ENCODE results near the gene FRS2.

Gene FRS2

DNA sequence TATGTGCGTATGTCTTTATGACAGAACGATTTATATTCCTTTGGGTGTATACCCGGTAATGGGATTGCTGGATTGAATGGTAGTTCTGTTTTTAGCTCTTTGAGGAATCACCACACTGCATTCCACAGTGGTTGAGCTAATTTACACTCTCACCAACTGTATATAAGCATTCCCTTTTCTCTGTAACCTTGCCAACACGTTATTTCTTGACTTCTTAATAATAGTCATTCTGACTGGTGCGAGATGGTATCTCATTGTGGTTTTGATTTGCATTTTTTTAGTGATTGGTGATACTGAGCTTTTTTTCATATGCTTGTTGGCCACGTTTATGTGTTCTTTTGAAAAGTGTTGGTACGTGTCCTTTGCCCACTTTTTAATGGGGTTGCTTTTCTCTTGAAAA is 49.7 kb downstream of the FRS2 start:
- H3K9me3 ChIP-seq (replicated peaks; ENCODE audit: insufficient read depth, low read length): no peaks in the 10 kb centered on the region
- TF ChIP-seq EZH2phosphoT487 (IDR thresholded peaks at IDR 0.05; ENCODE audit: low read length) (no peak), EZH2 (optimal IDR thresholded peaks at IDR 0.05; ENCODE audit: low read depth, low read length) (no peak)
- TF ChIP-seq, protein P1, sequence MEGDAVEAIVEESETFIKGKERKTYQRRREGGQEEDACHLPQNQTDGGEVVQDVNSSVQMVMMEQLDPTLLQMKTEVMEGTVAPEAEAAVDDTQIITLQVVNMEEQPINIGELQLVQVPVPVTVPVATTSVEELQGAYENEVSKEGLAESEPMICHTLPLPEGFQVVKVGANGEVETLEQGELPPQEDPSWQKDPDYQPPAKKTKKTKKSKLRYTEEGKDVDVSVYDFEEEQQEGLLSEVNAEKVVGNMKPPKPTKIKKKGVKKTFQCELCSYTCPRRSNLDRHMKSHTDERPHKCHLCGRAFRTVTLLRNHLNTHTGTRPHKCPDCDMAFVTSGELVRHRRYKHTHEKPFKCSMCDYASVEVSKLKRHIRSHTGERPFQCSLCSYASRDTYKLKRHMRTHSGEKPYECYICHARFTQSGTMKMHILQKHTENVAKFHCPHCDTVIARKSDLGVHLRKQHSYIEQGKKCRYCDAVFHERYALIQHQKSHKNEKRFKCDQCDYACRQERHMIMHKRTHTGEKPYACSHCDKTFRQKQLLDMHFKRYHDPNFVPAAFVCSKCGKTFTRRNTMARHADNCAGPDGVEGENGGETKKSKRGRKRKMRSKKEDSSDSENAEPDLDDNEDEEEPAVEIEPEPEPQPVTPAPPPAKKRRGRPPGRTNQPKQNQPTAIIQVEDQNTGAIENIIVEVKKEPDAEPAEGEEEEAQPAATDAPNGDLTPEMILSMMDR (IDR thresholded peaks at IDR 0.05; ENCODE audit: low read length): no peak
- H3K4me3 ChIP-seq (ENCODE audit: low read length): no peak overlapping the region
- peaks cover 84% of the 10 kb centered on the region for H3K79me2 ChIP-seq (ENCODE audit: low read length)
- H3K9ac ChIP-seq (ENCODE audit: low read length): no peak overlapping the region
- no peaks in the 10 kb centered on the region for H3F3A ChIP-seq (ENCODE audit: insufficient read depth, low read length)
- no peaks in the 10 kb centered on the region for H3K27me3 ChIP-seq (replicated peaks; ENCODE audit: insufficient read depth, low read length)
- H4K20me1 ChIP-seq (ENCODE audit: insufficient read depth, low read length): 0 out of 2 replicates have a peak, but pooled peaks cover 5% of the 10 kb centered on the region
- H2AFZ ChIP-seq (ENCODE audit: low read length): no peak overlapping the region
- no peaks in the 10 kb centered on the region for H3K36me3 ChIP-seq (replicated peaks; ENCODE audit: insufficient read depth, low read length)
- no peak overlapping the region for H3K27ac ChIP-seq (ENCODE audit: low read length)
- H3K4me2 ChIP-seq (ENCODE audit: low read depth, low read length): no peak overlapping the region
- H3K9me2 ChIP-seq (replicated peaks; ENCODE audit: insufficient read depth, low read length): no peaks in the 10 kb centered on the region
- no peak for DNase-seq
- no peaks in the 10 kb centered on the region for H3K4me1 ChIP-seq (ENCODE audit: low read length)

DNA sequence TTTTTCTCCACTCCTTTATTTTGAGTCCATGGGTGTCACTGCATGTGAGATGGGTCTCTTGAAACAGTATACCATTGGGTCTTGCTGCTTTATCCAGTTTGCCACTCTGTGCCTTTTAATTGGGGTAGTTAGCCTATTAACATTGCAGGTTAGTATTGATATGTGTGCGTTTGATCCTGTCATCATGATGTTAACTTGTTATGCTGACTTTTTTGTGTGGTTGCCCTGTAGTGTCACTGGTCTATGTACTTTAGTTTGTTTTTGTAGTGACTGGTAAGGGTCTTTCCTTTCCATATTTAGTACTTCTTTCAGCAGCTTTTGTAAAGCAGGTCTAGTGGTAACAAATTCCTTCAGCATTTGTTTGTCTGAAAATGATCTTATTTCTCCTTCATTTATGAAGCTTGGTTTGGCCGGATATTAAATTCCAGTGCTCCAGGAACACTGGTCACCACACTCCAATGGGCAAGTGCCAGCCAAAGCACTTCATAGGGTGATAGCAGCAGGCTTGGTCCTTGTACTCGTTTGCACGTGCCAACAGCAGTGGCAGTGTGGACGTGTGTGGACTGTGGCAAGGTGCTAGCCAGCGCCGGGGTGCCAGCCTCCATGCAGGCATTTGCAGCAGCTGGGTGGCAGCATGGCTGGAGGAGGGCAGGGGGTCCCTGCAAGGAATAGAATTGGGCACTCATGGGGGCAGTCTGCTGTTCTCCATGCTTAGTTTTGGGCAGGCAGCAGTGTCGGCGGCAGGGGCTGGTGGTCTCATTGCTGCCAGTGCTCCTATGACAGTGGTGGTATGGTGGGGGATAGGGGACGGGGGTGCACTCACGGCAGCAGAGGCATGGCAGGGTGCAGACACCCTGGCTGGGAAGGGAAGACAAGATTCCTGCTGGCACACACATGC is 53.5 kb downstream of the FRS2 start:
- H3K4me3 ChIP-seq (ENCODE audit: low read length): no peak overlapping the region
- H3K9me2 ChIP-seq (replicated peaks; ENCODE audit: insufficient read depth, low read length): no peaks in the 10 kb centered on the region
- no peak overlapping the region for H3K27ac ChIP-seq (ENCODE audit: low read length)
- H3F3A ChIP-seq (ENCODE audit: insufficient read depth, low read length): no peaks in the 10 kb centered on the region
- H3K9me3 ChIP-seq (replicated peaks; ENCODE audit: insufficient read depth, low read length): no peaks in the 10 kb centered on the region
- 0 out of 2 replicates have a peak, but pooled peaks cover 5% of the 10 kb centered on the region for H4K20me1 ChIP-seq (ENCODE audit: insufficient read depth, low read length)
- no peaks in the 10 kb centered on the region for H3K36me3 ChIP-seq (replicated peaks; ENCODE audit: insufficient read depth, low read length)
- no peak overlapping the region for H2AFZ ChIP-seq (ENCODE audit: low read length)
- H3K27me3 ChIP-seq (replicated peaks; ENCODE audit: insufficient read depth, low read length): no peaks in the 10 kb centered on the region
- no peaks in the 10 kb centered on the region for H3K4me1 ChIP-seq (ENCODE audit: low read length)
- no peak overlapping the region for H3K9ac ChIP-seq (ENCODE audit: low read length)
- no peak for DNase-seq
- H3K4me2 ChIP-seq (ENCODE audit: low read depth, low read length): no peak overlapping the region
- peaks cover 78% of the 10 kb centered on the region for H3K79me2 ChIP-seq (ENCODE audit: low read length)
- TF ChIP-seq EZH2 (optimal IDR thresholded peaks at IDR 0.05; ENCODE audit: low read depth, low read length) (no peak), EZH2phosphoT487 (IDR thresholded peaks at IDR 0.05; ENCODE audit: low read length) (no peak)
- TF ChIP-seq, protein P1 (IDR thresholded peaks at IDR 0.05; ENCODE audit: low read length): no peak

DNA sequence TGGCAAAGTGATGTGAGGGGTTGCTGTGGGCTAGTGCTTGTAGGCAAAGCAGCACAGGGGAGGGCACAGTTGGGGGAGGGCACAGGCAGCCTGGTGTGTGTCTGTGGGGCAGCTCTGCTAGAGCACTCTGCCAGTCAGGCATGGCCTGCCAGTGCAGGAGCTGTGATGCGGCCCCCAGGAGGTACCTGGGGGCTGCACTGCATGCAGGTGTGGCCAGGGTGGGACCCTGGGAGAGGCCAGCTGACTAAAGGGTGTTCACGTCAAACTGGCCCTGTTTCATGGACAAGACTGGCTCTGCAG is 54.1 kb downstream of the FRS2 start:
- TF ChIP-seq EZH2phosphoT487 (IDR thresholded peaks at IDR 0.05; ENCODE audit: low read length): no peak
- TF ChIP-seq, protein P1 (IDR thresholded peaks at IDR 0.05; ENCODE audit: low read length): no peak
- no peak for TF ChIP-seq EZH2 (optimal IDR thresholded peaks at IDR 0.05; ENCODE audit: low read depth, low read length)
- Histone ChIP-seq H3K36me3 (replicated peaks; ENCODE audit: insufficient read depth, low read length) (no peaks in the 10 kb centered on the region), H3K4me2 (ENCODE audit: low read depth, low read length) (no peak overlapping the region), H3K27me3 (replicated peaks; ENCODE audit: insufficient read depth, low read length) (no peaks in the 10 kb centered on the region), H3F3A (ENCODE audit: insufficient read depth, low read length) (no peaks in the 10 kb centered on the region), H3K4me1 (ENCODE audit: low read length) (no peaks in the 10 kb centered on the region), H3K27ac (ENCODE audit: low read length) (no peak overlapping the region), H3K9me3 (replicated peaks; ENCODE audit: insufficient read depth, low read length) (no peaks in the 10 kb centered on the region), H3K4me3 (ENCODE audit: low read length) (no peak overlapping the region), H3K79me2 (ENCODE audit: low read length) (peaks cover 77% of the 10 kb centered on the region), H2AFZ (ENCODE audit: low read length) (no peak overlapping the region), H4K20me1 (ENCODE audit: insufficient read depth, low read length) (0 out of 2 replicates have a peak, but pooled peaks cover 5% of the 10 kb centered on the region), H3K9me2 (replicated peaks; ENCODE audit: insufficient read depth, low read length) (no peaks in the 10 kb centered on the region), H3K9ac (ENCODE audit: low read length) (no peak overlapping the region)
- no peak for DNase-seq

Measured in MM.1S (cell line).